Mesodermal cell (in vitro differentiated cells): ENCODE data around the gene ANP32B. TPM values are rescaled to one million over a fixed set of nuclear protein-coding genes. Genes with fewer than 3 reads are reported as not detected.

Source experiments
- H3K27ac ChIP-seq: 2 replicates; pipeline ENCODE4 v1.7.0; 2013; ENCODE audit warnings: mild to moderate bottlenecking, low read depth, low read length, moderate library complexity; ENCODE audit not compliant: severe bottlenecking
- H3K36me3 ChIP-seq: 2 replicates; pipeline ENCODE4 v1.7.1; 2013; ENCODE audit warnings: mild to moderate bottlenecking, low read length, moderate library complexity; ENCODE audit not compliant: control insufficient read depth, insufficient read depth
- H3K4me1 ChIP-seq: one replicate; pipeline ENCODE4 v1.7.1; 2013; ENCODE audit warnings: mild to moderate bottlenecking, low read length; ENCODE audit not compliant: insufficient read depth, control insufficient read depth, poor library complexity, severe bottlenecking
- H3K4me3 ChIP-seq: 2 replicates; pipeline ENCODE4 v1.7.0; 2013; ENCODE audit warnings: low read length, control low read depth, mild to moderate bottlenecking; ENCODE audit not compliant: insufficient read depth, poor library complexity, severe bottlenecking; ENCODE audit errors: extremely low read depth
- H3K9me3 ChIP-seq: 2 replicates; pipeline ENCODE4 v1.7.1; 2013; ENCODE audit warnings: mild to moderate bottlenecking, low read length, moderate library complexity; ENCODE audit not compliant: control insufficient read depth
- WGBS, 2 experiments: methylation state at CpG; one replicate each; pipeline ENCODE4 v1.1.5; 2013; ENCODE audit warnings: missing lambda C conversion rate in 2 of 2; ENCODE audit not compliant: insufficient coverage in 2 of 2; 5-methylcytosine and 5-hydroxymethylcytosine counted together
- polyA plus RNA-seq, 2 experiments: library from polyadenylated mRNA; stranded (reverse); fragments of 50-300 nt; gene quantifications; one replicate each; pipeline ENCODE4 v1.2.3, GENCODE V29; 2013

ANP32B gene
- polyA plus RNA-seq (2013, experiment 1 of 2): 183 TPM
- polyA plus RNA-seq (2013, experiment 2 of 2): 221 TPM

DNA sequence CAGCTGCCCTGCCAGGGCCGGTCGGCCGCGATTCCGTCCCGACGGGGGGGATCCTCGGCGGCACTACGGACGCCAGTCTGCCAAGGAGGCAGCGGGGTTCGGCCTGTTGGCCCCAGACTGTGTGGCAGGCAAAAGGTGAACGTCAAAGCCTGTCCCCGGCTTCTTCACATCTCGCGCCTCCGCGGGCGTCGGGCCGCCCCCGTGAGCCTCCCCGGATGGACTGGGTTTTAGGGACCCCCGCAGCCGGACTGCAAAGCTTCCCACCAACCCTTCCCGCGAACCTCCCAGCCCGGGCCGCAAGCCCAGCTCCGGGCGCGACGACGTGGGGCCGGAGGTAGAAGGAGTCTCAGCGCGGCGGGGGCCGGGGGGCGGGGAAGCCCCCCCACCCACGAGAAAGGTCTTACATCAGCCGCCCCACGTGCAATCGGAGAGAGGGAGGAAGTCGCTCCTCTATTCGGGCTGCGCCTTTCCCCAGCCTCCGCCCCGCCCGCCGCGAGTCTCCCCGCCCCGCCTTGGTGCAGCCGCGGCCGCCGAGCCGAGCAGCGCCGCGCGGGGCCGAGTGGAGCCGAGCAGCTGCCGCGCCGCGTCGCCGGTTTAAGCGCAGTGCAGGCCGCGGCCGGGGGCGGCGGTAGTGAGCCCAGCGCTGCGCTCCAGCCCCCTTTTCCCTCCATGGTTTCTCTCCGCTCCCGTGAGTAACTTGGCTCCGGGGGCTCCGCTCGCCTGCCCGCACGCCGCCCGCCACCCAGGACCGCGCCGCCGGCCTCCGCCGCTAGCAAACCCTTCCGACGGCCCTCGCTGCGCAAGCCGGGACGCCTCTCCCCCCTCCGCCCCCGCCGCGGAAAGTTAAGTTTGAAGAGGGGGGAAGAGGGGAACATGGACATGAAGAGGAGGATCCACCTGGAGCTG is at the start of gene ANP32B:
TSS of gene ANP32B (plus strand) at position 659 of the 906 bp plus-strand sequence. CDS start at position 874, 215 bp downstream.
- Histone ChIP-seq H3K4me3 (peak within 1 kb of the TSS; percentile 90), H3K9me3 (no peaks in the 10 kb centered on the region), H3K36me3 (no peaks in the 10 kb centered on the region), H3K4me1 (peaks cover 7% of the 10 kb centered on the region), H3K27ac (peak within 1 kb of the TSS; percentile 95)
- 0% methylated on average over 39 to 74 of the region's 105 CpGs for WGBS, 2 experiments

DNA sequence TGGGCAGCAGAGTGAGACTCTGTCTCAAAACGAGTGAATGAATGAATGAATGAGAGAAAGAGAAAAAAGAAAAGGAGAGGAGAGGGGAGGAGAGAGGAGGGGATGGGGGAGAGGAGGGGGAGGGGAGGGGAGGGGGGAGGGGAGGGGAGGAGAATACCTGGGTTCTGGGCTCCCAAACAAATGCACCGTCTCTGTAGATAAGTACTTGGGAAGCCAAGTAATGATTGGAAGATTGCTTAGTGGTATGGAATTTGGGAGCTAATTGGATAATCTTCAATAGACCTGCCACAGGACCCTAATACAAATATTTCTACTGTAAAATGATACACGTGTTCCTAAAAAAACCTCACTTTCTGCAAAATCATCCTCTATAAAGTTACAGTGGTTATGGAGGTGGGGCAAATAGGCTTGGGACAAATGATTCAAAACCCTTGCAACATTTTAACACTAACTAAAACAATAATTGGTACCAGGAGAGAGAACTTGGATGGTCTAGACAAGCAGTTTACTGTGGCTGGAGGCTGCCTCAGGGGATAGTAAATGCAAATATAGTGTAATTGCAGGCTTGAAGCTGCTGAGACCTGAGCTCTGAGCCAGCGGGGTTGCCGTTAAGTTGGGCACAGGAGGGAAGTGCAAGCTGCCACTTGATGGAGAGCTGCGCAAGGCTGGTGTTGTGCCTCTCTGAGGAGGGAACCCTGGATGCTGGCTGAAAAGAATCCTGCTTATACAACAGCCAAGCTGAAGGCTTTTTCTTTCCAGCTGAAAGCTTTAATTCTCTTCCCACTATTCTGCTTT is 48.6 kb upstream of the ANP32B start:
- WGBS, 2 experiments: 38 to 50% methylated on average over 1 to 4 of the region's 6 CpGs
- H3K4me1 ChIP-seq: no peaks in the 10 kb centered on the region
- H3K27ac ChIP-seq: no peak overlapping the region
- H3K4me3 ChIP-seq: no peak overlapping the region
- H3K9me3 ChIP-seq: no peaks in the 10 kb centered on the region
- H3K36me3 ChIP-seq: no peaks in the 10 kb centered on the region

DNA sequence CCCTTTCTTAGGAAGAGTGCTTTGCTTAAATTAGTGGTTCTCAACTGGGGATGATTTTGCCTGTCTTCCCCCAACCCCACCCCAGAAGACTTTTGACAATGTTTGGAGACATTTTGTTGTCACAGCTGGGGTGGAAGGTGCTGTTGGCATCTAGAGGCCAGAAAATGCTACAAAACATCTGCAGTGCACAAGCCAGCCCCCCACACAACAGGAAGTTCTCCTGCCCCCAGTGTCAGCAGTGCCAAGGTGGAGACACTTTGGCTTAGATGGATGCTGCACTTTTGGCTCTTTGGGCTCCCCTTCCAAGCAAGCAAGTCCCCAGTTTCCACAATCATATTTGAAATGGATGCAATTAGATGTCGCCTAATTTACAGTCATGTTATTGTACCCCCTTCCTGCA is 47.9 kb upstream of the ANP32B start:
- Histone ChIP-seq H3K9me3 (no peaks in the 10 kb centered on the region), H3K4me3 (no peak overlapping the region), H3K36me3 (no peaks in the 10 kb centered on the region), H3K4me1 (no peaks in the 10 kb centered on the region), H3K27ac (no peak overlapping the region)
- 88% methylated on average over 1 of the region's 1 CpG for WGBS, 2 experiments

DNA sequence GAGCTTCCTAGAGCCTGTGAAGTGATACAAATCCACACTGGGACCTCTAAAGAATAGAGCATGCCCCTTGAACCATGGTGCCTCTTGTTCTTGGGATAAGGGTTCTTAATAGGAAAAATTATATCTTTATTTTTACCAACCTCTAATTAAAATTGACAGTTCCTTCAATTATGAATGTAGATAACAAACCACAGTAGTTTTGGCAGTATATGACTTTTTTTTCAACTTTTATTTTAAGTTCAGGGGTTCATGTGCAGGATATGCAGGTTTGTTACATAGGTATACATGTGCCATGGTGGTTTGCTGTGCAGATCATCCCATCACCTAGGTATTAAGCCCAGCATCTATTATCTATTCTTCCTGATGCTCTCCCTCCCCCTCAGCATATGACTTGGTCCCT is 46.1 kb upstream of the ANP32B start:
- Histone ChIP-seq H3K4me1 (no peaks in the 10 kb centered on the region), H3K9me3 (no peaks in the 10 kb centered on the region), H3K4me3 (no peak overlapping the region), H3K36me3 (no peaks in the 10 kb centered on the region), H3K27ac (no peak overlapping the region)

DNA sequence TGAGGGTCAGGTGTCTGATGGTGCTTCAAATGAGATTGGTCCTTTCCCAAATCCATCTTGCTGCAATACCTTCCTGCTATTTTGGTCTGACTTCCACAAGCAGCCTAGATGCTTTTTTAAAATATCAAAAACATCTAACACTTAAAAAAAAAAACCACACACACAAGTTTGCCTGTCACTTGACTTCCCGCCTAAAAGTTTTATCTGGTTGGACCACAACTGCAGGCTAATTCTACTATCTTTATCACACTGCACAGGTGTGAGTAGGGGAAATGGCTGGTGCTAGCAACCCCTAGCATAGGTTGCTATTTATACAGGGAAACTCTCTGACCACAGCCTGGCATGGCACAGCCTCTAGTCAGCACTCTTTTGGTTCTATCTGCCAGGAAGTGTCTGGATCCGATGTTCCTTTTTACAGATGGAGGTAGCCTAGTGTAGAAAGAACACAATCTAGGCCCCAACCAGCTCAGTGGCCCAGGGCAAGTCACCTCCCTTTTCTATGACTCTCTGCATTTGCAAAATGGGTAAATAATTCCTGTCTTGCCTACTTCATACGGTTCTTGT is 45.0 kb upstream of the ANP32B start, which contains the start of gene HEMGN:
TSS of gene HEMGN (minus strand) at position 92 of the 564 bp plus-strand sequence. CDS start at position 56, 36 bp downstream.
- H3K4me1 ChIP-seq: no peaks in the 10 kb centered on the region
- WGBS, 2 experiments: 88% methylated on average over 1 of the region's 3 CpGs; no CpG with 5 or more reads in 1 of the 2 experiments
- H3K4me3 ChIP-seq: no peak within 1 kb of the TSS
- H3K27ac ChIP-seq: no peak within 1 kb of the TSS
- H3K36me3 ChIP-seq: no peaks in the 10 kb centered on the region
- H3K9me3 ChIP-seq: no peaks in the 10 kb centered on the region

DNA sequence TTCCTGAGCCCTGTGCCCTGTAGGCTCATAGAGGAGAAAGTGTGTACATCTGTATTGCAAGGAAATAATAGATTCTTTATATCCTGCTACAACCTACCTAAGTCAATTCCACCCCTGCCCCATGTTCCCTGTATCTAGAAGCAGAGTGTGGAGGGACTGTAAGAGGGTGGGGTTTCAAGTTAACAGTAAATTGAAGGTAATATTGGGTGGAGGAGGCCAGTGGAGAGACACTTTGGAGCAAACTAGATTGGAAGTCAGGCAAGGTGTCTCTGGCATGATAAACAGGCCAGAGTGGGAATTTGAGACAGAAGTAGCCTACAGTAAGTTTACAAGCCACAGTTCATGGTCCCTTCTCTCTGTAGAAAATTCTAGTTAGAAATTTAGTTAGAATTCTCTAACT is 42.9 kb upstream of the ANP32B start:
- no peaks in the 10 kb centered on the region for H3K36me3 ChIP-seq
- no peak overlapping the region for H3K27ac ChIP-seq

DNA sequence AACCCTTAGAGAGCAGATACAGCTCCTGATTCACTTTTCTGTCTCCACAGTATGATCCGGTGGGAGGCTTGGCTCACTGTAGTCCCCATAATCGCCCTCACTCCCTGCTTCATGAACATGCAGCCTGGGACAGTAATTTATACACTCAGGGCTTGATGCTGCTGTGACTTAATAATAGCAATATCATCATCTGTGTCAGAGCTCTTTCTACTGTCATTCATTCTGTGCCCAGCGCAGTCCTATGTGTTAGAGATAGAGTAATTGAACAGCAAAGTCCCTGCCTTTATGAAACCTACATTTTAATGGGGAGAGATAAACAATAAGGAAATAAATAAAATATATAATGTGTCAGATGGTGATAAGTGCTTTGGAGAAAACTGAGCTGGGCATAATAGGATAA is 42.4 kb upstream of the ANP32B start:
- no peaks in the 10 kb centered on the region for H3K36me3 ChIP-seq
- H3K27ac ChIP-seq: no peak overlapping the region
- 50 to 67% methylated on average over 1 of the region's 3 CpGs for WGBS, 2 experiments
- no peak overlapping the region for H3K4me3 ChIP-seq
- H3K4me1 ChIP-seq: no peaks in the 10 kb centered on the region
- H3K9me3 ChIP-seq: no peaks in the 10 kb centered on the region

More for the DNA sequence above, 42.9 kb upstream of the ANP32B start:
- Histone ChIP-seq H3K9me3 (no peaks in the 10 kb centered on the region), H3K4me1 (no peaks in the 10 kb centered on the region), H3K4me3 (no peak overlapping the region)

DNA sequence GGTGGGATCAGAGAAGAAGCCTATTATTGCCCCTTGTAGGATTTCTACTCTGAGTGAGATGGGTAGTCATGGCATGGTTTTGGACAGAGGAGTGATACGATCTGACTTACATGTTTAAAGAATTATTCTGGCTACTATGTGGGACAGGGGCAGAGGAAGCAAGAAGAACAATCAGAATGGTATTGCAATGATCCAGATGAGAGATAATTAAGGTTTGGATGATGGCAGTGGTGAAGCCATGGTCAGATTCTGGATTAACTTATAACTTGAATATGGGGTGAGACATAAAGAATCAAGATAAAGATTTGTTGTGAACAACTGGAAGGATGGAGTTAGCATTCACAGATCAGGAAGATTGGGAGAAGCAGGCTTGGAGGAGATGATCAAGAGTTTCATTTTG is 41.8 kb upstream of the ANP32B start:
- Histone ChIP-seq H3K27ac (no peak overlapping the region), H3K4me1 (no peaks in the 10 kb centered on the region), H3K4me3 (no peak overlapping the region), H3K36me3 (no peaks in the 10 kb centered on the region), H3K9me3 (no peaks in the 10 kb centered on the region)
- 100% methylated on average over 1 of the region's 1 CpG for WGBS, 2 experiments

DNA sequence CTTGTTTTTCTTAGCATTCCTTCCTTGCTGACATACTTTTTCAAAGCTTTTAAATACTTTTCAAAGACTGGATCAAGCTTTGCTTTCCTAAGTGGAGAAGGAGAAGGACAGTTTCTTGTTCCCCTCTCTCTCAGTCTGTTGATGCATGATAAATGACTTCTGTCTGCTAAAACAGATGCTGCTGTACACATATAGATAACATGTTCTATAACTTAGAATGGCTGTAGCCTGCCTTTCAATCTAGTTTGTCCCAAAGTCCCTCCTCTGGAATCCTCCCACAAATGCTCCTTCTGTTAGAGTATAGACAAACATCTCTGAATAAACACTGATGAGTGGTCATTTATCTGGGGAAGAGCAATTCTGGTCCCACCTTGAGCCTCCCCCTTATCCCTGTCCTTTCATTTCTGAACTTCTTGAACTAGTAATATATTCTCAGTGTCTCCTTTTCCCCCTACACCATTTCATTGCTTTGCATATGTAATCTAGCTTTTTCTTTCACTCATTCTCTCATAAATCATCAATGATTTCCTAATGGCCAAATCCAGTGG is 39.8 kb upstream of the ANP32B start:
- H3K36me3 ChIP-seq: no peaks in the 10 kb centered on the region
- H3K27ac ChIP-seq: no peak overlapping the region
- H3K4me1 ChIP-seq: no peaks in the 10 kb centered on the region
- H3K9me3 ChIP-seq: no peaks in the 10 kb centered on the region
- H3K4me3 ChIP-seq: no peak overlapping the region

DNA sequence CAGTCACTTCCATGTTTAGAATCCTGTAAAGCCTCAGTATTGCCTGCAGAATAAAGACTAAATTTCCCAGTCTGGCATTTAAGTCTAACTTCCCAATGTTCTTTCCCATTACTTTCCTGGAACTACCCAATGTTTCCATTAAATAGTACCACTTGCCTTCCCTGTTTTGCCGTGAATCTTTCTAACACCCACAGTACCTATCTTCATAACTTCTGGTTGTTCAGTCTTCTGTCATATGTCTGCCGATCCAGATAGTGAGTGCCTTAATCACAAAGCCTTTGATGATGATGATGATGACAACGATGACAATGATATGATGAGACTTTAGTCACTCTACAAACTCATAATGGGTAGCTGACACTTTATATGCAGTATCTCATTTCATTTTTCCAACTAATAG is 38.5 kb upstream of the ANP32B start:
- 73 to 88% methylated on average over 1 of the region's 3 CpGs for WGBS, 2 experiments
- Histone ChIP-seq H3K4me1 (no peaks in the 10 kb centered on the region), H3K27ac (no peak overlapping the region), H3K9me3 (no peaks in the 10 kb centered on the region), H3K4me3 (no peak overlapping the region), H3K36me3 (no peaks in the 10 kb centered on the region)
